Nephron (organoid): ENCODE results near the gene EWSR1.

Experiments
- H3K27ac Mint-ChIP-seq, 3 experiments: 2 replicates each; pipeline ENCODE4 v1.8.0; 2020; ENCODE audit warnings: mixed read lengths in 3 of 3, mild to moderate bottlenecking in 2 of 3, moderate library complexity in 1 of 3
- H3K27me3 Mint-ChIP-seq: 2 replicates; pipeline ENCODE4 v1.8.0; 2021; ENCODE audit warnings: low read depth, mild to moderate bottlenecking, moderate library complexity, mixed read lengths
- H3K36me3 Mint-ChIP-seq: 2 replicates; pipeline ENCODE4 v1.8.0; 2020; ENCODE audit warnings: low read depth, mixed read lengths
- H3K4me1 Mint-ChIP-seq: 2 replicates; pipeline ENCODE4 v1.8.0; 2020; ENCODE audit warnings: mixed read lengths
- H3K4me3 Mint-ChIP-seq, 3 experiments: 2 replicates each; pipeline ENCODE4 v1.8.0; 2020; ENCODE audit warnings: mild to moderate bottlenecking in 3 of 3, mixed read lengths in 3 of 3, moderate library complexity in 2 of 3
- H3K9me3 Mint-ChIP-seq: 2 replicates; pipeline ENCODE4 v1.8.0; 2020; ENCODE audit warnings: mixed read lengths
- CTCF ChIP-seq, 3 experiments: fragments of 200-600 bp; sonication (generic); IDR thresholded peaks; one replicate each; pipeline ENCODE4 v1.5.0; 2021; ENCODE audit warnings: antibody characterized with exemption in 3 of 3; ENCODE audit not compliant: unreplicated experiment in 3 of 3

Gene EWSR1

GRCh38 chr22:29334696-29335344, 66.8 kb downstream of the EWSR1 start:
- Mint-ChIP-seq H3K27me3 (no peaks in the 10 kb centered on the region), H3K9me3 (no peaks in the 10 kb centered on the region), H3K4me3 (no peak overlapping the region), H3K4me1 (peaks cover 11% of the 10 kb centered on the region), H3K36me3 (peaks cover 43% of the 10 kb centered on the region), H3K27ac (no peak overlapping the region)
- no peak for TF ChIP-seq CTCF (IDR thresholded peaks at IDR 0.05; ENCODE audit: unreplicated experiment in 3 of 3)

- Mint-ChIP-seq H3K36me3 (peaks cover 43% of the 10 kb centered on the region), H3K4me1 (peaks cover 8% of the 10 kb centered on the region), H3K4me3 (no peak overlapping the region), H3K9me3 (no peaks in the 10 kb centered on the region), H3K27ac (no peak overlapping the region), H3K27me3 (no peaks in the 10 kb centered on the region)
- TF ChIP-seq CTCF (IDR thresholded peaks at IDR 0.05; ENCODE audit: unreplicated experiment in 3 of 3) = no peak
Measured at GRCh38 chr22:29335656-29336055, 67.6 kb downstream of the EWSR1 start.

- Mint-ChIP-seq H3K9me3 (no peaks in the 10 kb centered on the region), H3K27ac (no peak overlapping the region), H3K36me3 (peaks cover 44% of the 10 kb centered on the region), H3K4me1 (peaks cover 4% of the 10 kb centered on the region), H3K4me3 (no peak overlapping the region), H3K27me3 (no peaks in the 10 kb centered on the region)
- no peak for TF ChIP-seq CTCF (IDR thresholded peaks at IDR 0.05; ENCODE audit: unreplicated experiment in 3 of 3)
Measured at GRCh38 chr22:29336751-29337490, 68.9 kb downstream of the EWSR1 start.

GRCh38 chr22:29337631-29338284, 69.7 kb downstream of the EWSR1 start:
- H3K9me3 Mint-ChIP-seq = no peaks in the 10 kb centered on the region

GRCh38 chr22:29338398-29338797, 70.3 kb downstream of the EWSR1 start:
- H3K9me3 Mint-ChIP-seq = no peaks in the 10 kb centered on the region
- H3K4me1 Mint-ChIP-seq = no peaks in the 10 kb centered on the region
- no peaks in the 10 kb centered on the region for H3K27me3 Mint-ChIP-seq
- H3K36me3 Mint-ChIP-seq = peaks cover 51% of the 10 kb centered on the region
- no peak overlapping the region for H3K4me3 Mint-ChIP-seq
- no peak overlapping the region for H3K27ac Mint-ChIP-seq
- TF ChIP-seq CTCF (IDR thresholded peaks at IDR 0.05; ENCODE audit: unreplicated experiment in 3 of 3) = no peak

More at GRCh38 chr22:29337631-29338284, 69.7 kb downstream of the EWSR1 start:
- no peaks in the 10 kb centered on the region for H3K4me1 Mint-ChIP-seq
- no peak overlapping the region for H3K4me3 Mint-ChIP-seq
- no peak overlapping the region for H3K27ac Mint-ChIP-seq
- TF ChIP-seq CTCF (IDR thresholded peaks at IDR 0.05; ENCODE audit: unreplicated experiment in 3 of 3) = no peak
- no peaks in the 10 kb centered on the region for H3K27me3 Mint-ChIP-seq
- peaks cover 48% of the 10 kb centered on the region for H3K36me3 Mint-ChIP-seq
